A549 (cell line): ENCODE results near the gene ELF3. TPM values are rescaled to one million over a fixed set of nuclear protein-coding genes. Genes with fewer than 3 reads are reported as not detected.
"Not testable (repeated sequence)": the region's sequence is repeated elsewhere in the genome, so short reads cannot be mapped to it uniquely, and the experiment has no call there.

Experiments used
- ATAC-seq, 2 experiments: fragments of 200-7000 bp in 1 of 2; fragments of >200 bp in 1 of 2; cut with Nextera tagmentation in 1 of 2; cut with Tn5 transposase in 1 of 2; 3 replicates each; pipeline versions ENCODE4 v1.8.0 to v1.9.1; 2018 to 2020; ENCODE audit warnings: mild to moderate bottlenecking in 1 of 2, moderate library complexity in 1 of 2
- CTCF ChIA-PET: fragments of 300-600 bp; sonication (Branson Sonifier 250); formaldehyde crosslinking; extraction: SDS; loops from one replicate; lab custom pipeline; 2021; ENCODE audit warnings: antibody characterized with exemption, inconsistent platforms; lab: Yijun Ruan, JAX
- POLR2A ChIA-PET: fragments of 350-600 bp; formaldehyde crosslinking; extraction: SDS; loops from one replicate; lab custom pipeline; 2021; ENCODE audit warnings: antibody characterized with exemption, inconsistent platforms; lab: Yijun Ruan, JAX
- DNase-seq, 2 experiments: peaks; one replicate each; pipeline versions ENCODE4 v3.0.0 to v3.0.0-alpha.2; 2011 to 2016; ENCODE audit warnings: low read depth in 1 of 2, low spot score in 1 of 2
- FAIRE-seq: peaks from 2 replicates; lab custom pipeline; 2011; peaks lifted over from hg19 to GRCh38; lab: Jason Lieb, UNC
- H3K27ac ChIP-seq, 2 experiments: fragments of >200 bp; sonication (Bioruptor Twin); formaldehyde crosslinking; 3 replicates each; pipeline ENCODE4 v1.5.1; 2016 to 2017
- H3K4me1 ChIP-seq: fragments of >200 bp; sonication (Bioruptor Twin); formaldehyde crosslinking; 3 replicates; pipeline ENCODE4 v1.6.1; 2016
- H3K4me2 ChIP-seq: fragments of >200 bp; sonication (Bioruptor Twin); formaldehyde crosslinking; 3 replicates; pipeline ENCODE4 v1.6.1; 2016
- H3K4me3 ChIP-seq: fragments of >200 bp; sonication (Bioruptor Twin); formaldehyde crosslinking; 3 replicates; pipeline ENCODE4 v1.5.1; 2016
- H3K9me3 ChIP-seq: fragments of >200 bp; sonication (Bioruptor Twin); formaldehyde crosslinking; 3 replicates; pipeline ENCODE4 v1.6.1; 2016
- BCL3 ChIP-seq: fragments of >200 bp; sonication (Bioruptor Twin); formaldehyde crosslinking; IDR thresholded peaks from 3 replicates; pipeline ENCODE4 v1.6.1; 2016
- BHLHE40 ChIP-seq: IDR thresholded peaks from 2 replicates; pipeline ENCODE4 v1.6.1; 2012; ENCODE audit warnings: low read depth, low read length, inconsistent platforms
- CEBPB ChIP-seq, 2 experiments: fragments of >200 bp in 1 of 2; sonication (Bioruptor Twin) in 1 of 2; formaldehyde crosslinking in 1 of 2; IDR thresholded peaks; 2 replicates each; pipeline ENCODE4 v1.6.1; 2012 to 2016
- CHD2 ChIP-seq: fragments of 150-350 bp; IDR thresholded peaks from 2 replicates; pipeline ENCODE4 v1.6.1; 2014; ENCODE audit warnings: low read length; ENCODE audit not compliant: partially characterized antibody
- CHD4 ChIP-seq: fragments of 200-600 bp; sonication (generic); IDR thresholded peaks from 2 replicates; pipeline ENCODE4 v1.6.1; 2016; ENCODE audit warnings: antibody characterized with exemption, mild to moderate bottlenecking, borderline replicate concordance
- HMGXB4 ChIP-seq: fragments of 250-450 bp; sonication (Bioruptor Pico); IDR thresholded peaks from 2 replicates; pipeline ENCODE4 v1.5.0; 2021; ENCODE audit warnings: mild to moderate bottlenecking, moderate library complexity, borderline replicate concordance
- KDM5A ChIP-seq: fragments of 200-600 bp; sonication (generic); IDR thresholded peaks from 2 replicates; pipeline ENCODE4 v1.6.1; 2016; ENCODE audit warnings: antibody characterized with exemption, mild to moderate bottlenecking
- MAFK ChIP-seq: fragments of 450-650 bp; IDR thresholded peaks from 2 replicates; pipeline ENCODE4 v1.6.1; 2014; ENCODE audit not compliant: partially characterized antibody
- MAX ChIP-seq: IDR thresholded peaks from 2 replicates; pipeline ENCODE4 v1.6.1; 2012
- MAZ ChIP-seq: fragments of 150-350 bp; IDR thresholded peaks from 2 replicates; pipeline ENCODE4 v1.6.1; 2014; ENCODE audit warnings: antibody characterized with exemption, low read depth, low read length, borderline replicate concordance
- NPAS2 ChIP-seq: fragments of 250-450 bp; sonication (Bioruptor Pico); IDR thresholded peaks from 2 replicates; pipeline ENCODE4 v1.8.0; 2022; ENCODE audit warnings: mild to moderate bottlenecking, moderate library complexity, borderline replicate concordance
- PBX3 ChIP-seq: IDR thresholded peaks from 2 replicates; pipeline ENCODE4 v1.6.1; 2012
- RAD21 ChIP-seq, 2 experiments: fragments of >200 bp in 1 of 2; sonication (Bioruptor Twin) in 1 of 2; formaldehyde crosslinking in 1 of 2; IDR thresholded peaks in 1 of 2; conservative IDR thresholded peaks in 1 of 2; 2 replicates in 1 of 2; 3 replicates in 1 of 2; pipeline ENCODE4 v1.6.1; 2012 to 2018; ENCODE audit warnings: inconsistent platforms in 1 of 2
- REST ChIP-seq: fragments of 200-600 bp; sonication (generic); IDR thresholded peaks from 2 replicates; pipeline ENCODE4 v1.6.1; 2016; ENCODE audit warnings: antibody characterized with exemption, mild to moderate bottlenecking, moderate library complexity
- RNF2 ChIP-seq: fragments of 200-600 bp; sonication (generic); IDR thresholded peaks from 2 replicates; pipeline ENCODE4 v1.6.1; 2016; ENCODE audit warnings: low read depth, mild to moderate bottlenecking, antibody characterized with exemption, moderate library complexity, borderline replicate concordance
- ZNF302 ChIP-seq: fragments of 250-450 bp; sonication (Bioruptor Pico); IDR thresholded peaks from 2 replicates; pipeline ENCODE4 v1.9.0; 2021; ENCODE audit warnings: inconsistent platforms, mild to moderate bottlenecking, moderate library complexity
- ZSCAN20 ChIP-seq: fragments of 250-450 bp; sonication (Bioruptor Pico); IDR thresholded peaks from 2 replicates; pipeline ENCODE4 v1.8.0; 2022; ENCODE audit warnings: mild to moderate bottlenecking, moderate library complexity
- WGBS: methylation state at CpG from one replicate; pipeline ENCODE4 v1.1.6; 2017; ENCODE audit errors: missing lambda C conversion rate; 5-methylcytosine and 5-hydroxymethylcytosine counted together
- polyA plus RNA-seq, 4 experiments: library from polyadenylated mRNA; depleted of rRNA in 3 of 4; stranded (reverse); fragments of >200 nt; fragmentation: RNase III in 1 of 4; extraction: RNeasy Plus Mini Kit Qiagen cat#74134 plus additional on column Dnase treatment in 1 of 4; gene quantifications; 2 replicates in 3 of 4; 3 replicates in 1 of 4; pipeline ENCODE4 v1.2.3, GENCODE V29; 2011 to 2017

The ELF3 gene
- polyA plus RNA-seq, 2 of the 4 experiments (the other 2 are of a cell fraction), result 180 to 334 TPM

- TF ChIP-seq REST (peak; percentile 55; the same call in 1 of the 2 replicates), ZSCAN20 (CRISPR knock-in tag) (no peak), BHLHE40 (no peak)
Observed at GRCh38 chr1:202010180-202011015, at the start of gene ELF3 (continued).

GRCh38 chr1:201962382-201962781, 48.0 kb upstream of the ELF3 start:
- 96% methylated on average over 10 of the region's 10 CpGs for WGBS

GRCh38 chr1:201964261-201964660, 46.1 kb upstream of the ELF3 start:
- H3K27ac ChIP-seq, result no peak overlapping the region
- no peak for TF ChIP-seq PBX3
- ChIA-PET CTCF (interaction anchor here (1.0 to 32.7 kb wide), 7 partner anchors 8 to 434 kb away, joined by 3 to 855 read pairs (median 6); partner anchors contain the start of genes ELF3 and SHISA4), POLR2A (interaction anchor here (0.6 kb wide), 1 partner anchor 1294 kb away, joined by 3 read pairs; no protein-coding TSS in a partner anchor)
- FAIRE-seq, result no peak
- H3K9me3 ChIP-seq, result no peaks in the 10 kb centered on the region
- H3K4me1 ChIP-seq, result no peaks in the 10 kb centered on the region
- no peak for ATAC-seq
- no peak overlapping the region for H3K4me3 ChIP-seq
- DNase-seq, result no peak
- WGBS, result 79% methylated on average over 1 of the region's 1 CpG
- H3K4me2 ChIP-seq, result no peak overlapping the region

More at GRCh38 chr1:201962382-201962781, 48.0 kb upstream of the ELF3 start:
- POLR2A ChIA-PET, H3K4me2 ChIP-seq, DNase-seq, H3K9me3 ChIP-seq, H3K27ac ChIP-seq, FAIRE-seq, ATAC-seq, H3K4me3 ChIP-seq, H3K4me1 ChIP-seq: not testable (repeated sequence)
- CTCF ChIA-PET, result interaction anchor here (1.0 to 32.7 kb wide), 9 partner anchors 8 to 85 kb away, joined by 3 to 855 read pairs (median 3); partner anchors contain the start of gene SHISA4

GRCh38 chr1:201966171-201966570, 44.2 kb upstream of the ELF3 start:
- H3K4me2 ChIP-seq, result no peak overlapping the region
- ATAC-seq, result no peak
- POLR2A ChIA-PET, result interaction anchor here (1.6 kb wide), 1 partner anchor 11 kb away, joined by 5 read pairs; the partner anchor contains the start of gene TIMM17A
- WGBS, result 91% methylated on average over 5 of the region's 5 CpGs
- H3K27ac ChIP-seq, result no peak overlapping the region
- TF ChIP-seq KDM5A (no peak), HMGXB4 (CRISPR knock-in tag) (no peak), MAFK (no peak), RNF2 (no peak), MAZ (no peak), RAD21 (conservative IDR thresholded peaks at IDR 0.05 in 1 of 2, IDR thresholded peaks at IDR 0.05 in 1 of 2) (no peak), CEBPB (IDR thresholded peaks at IDR 0.05) (no peak), NPAS2 (no peak), CHD2 (no peak), BCL3 (no peak), MAX (no peak), ZNF302 (CRISPR knock-in tag) (no peak), CHD4 (no peak)
- H3K9me3 ChIP-seq, result no peaks in the 10 kb centered on the region
- H3K4me1 ChIP-seq, result no peaks in the 10 kb centered on the region
- no peak for DNase-seq
- H3K4me3 ChIP-seq, result no peak overlapping the region
- no peak for FAIRE-seq
- CTCF ChIA-PET, result interaction anchor here (1.4 to 32.7 kb wide), 4 partner anchors 6 to 70 kb away, joined by 3 to 855 read pairs (median 16); partner anchors contain the start of gene SHISA4
